ENCODE measurements around the gene IL32.
"Not testable (repeated sequence)": the region's sequence is repeated elsewhere in the genome, so short reads cannot be mapped to it uniquely, and the experiment has no call there.

Gene IL32

GRCh38 chr16:3070608-3071111 lies 5.2 kb downstream of the IL32 start:
- no peak for DNase-seq (ENCODE audit: low read depth, low spot score)

- DNase-seq (ENCODE audit: low read depth, low spot score), result no peak
These were observed 6.2 kb downstream of the IL32 start for GRCh38 chr16:3071655-3072054.

- not testable (repeated sequence) for DNase-seq (ENCODE audit: low read depth, low spot score)
These were observed 6.7 kb downstream of the IL32 start for GRCh38 chr16:3072148-3072547.

DNA sequence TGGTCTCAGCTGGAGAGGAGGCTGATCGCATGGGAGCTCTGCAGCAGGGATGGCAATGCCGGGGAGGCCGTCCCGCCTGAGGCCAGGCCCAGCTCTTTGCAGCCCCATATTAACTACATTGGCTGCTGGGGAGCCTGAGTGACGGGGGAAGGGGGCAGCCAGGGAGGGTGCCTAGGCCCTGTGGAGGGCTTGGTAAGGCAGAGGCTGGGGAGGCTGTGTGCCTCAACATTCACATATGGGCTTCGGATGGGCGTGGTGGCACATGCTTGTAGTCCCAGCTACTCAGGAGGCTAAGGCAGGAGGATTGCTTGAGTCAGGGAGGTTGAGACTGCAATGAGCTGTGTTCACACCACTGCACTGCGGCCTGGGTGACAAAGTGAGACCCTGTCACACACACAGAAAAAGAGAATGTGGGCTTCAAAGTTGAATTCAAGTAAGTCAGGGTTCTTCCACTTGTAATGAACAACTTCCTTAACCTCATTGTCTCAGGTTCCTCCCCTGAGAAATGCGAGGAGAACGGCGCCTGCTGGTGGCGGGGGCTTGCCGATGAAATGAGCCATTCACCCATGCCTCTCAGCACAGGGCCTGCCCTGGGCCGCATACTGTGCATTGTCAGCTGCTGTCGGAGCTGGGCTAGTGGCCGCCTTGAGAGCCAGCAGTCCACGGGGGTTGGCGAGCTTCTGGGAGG lies 7.3 kb downstream of the IL32 start:
- DNase-seq (ENCODE audit: low read depth, low spot score), result not testable (repeated sequence)

DNA sequence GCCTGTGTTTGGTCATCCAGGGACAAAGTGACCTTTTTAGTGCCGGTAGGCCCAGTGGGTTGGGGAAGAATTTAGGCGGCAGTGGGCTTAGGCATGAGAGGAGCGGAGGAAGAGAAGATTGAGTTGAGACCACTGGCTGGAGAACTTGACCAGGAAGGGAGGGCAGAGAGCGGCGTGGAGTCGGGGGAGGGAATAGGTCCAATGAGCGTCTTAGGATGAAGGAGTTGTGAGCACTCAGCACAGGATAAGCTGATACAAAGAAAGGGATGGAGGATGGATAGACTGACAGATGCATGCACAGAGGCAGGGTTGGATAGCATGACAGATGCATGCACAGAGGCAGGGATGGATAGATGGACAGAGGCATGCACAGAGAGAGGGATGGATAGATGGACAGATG lies 8.0 kb downstream of the IL32 start:
- no peak for DNase-seq (ENCODE audit: low read depth, low spot score)

- DNase-seq (ENCODE audit: low read depth, low spot score), result no peak
These were observed 9.6 kb downstream of the IL32 start for GRCh38 chr16:3074860-3075522.

DNA sequence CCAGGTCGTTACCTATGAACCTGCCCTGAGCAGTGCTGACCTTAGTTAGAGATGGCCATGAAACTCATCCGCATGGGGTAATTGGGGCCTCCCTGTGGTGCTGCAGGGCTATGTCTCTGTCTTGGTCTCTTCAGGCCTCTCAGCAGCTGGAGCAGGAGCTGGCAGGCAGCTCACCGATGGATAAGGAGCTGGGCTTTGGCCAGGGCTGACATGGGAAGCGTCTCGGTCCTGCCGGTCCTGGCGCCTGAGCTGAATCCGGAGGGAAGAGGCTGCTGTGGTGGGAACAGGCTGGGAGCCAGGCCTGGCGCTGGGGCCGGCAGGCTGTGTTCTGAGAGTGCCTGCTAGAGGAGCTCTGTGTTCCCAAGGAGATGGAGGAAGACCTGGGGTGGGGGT lies 10.1 kb downstream of the IL32 start:
- DNase-seq (ENCODE audit: low read depth, low spot score), result no peak

DNA sequence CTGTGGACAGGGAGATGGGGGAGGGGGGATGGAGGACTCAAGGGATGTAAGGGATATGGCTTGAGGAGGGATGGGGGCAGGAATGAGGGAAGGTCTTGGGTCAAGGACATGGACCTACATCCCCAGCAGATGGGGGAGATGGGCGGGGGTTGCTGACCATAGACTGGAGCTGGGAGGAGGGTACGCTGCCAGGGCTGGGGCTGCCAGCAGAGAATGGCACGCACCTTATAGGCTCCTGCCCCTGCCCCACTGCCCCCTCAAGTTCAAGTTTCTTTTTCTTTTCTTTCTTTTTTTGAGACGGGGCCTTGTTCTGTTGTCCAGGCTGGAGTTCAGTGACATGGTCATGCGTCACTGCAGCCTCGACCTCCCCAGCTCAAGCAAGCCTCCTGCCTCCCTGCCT lies 10.5 kb downstream of the IL32 start:
- not testable (repeated sequence) for DNase-seq (ENCODE audit: low read depth, low spot score)

- no peak for DNase-seq (ENCODE audit: low read depth, low spot score)
These were observed 11.1 kb downstream of the IL32 start for GRCh38 chr16:3076577-3076976.

DNA sequence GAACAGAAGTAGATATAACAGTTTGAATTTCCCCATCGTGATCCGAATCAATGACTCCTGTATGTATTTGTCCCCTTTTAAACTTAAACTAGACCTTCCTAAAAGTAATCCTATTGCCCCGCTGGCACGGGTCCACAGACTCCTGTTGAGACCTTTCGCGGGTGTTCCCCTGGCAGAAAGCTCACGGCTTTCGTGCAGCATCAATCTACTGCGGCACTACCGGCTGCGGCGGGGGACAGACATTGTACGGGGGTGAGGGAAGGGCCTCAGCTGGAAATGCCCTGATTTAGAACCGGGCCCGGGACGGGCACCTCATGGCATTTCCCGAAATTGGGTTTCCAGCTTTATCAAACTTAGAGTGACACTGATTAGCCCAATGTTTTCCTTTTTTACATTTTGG lies 14.6 kb downstream of the IL32 start:
- no peak for DNase-seq (ENCODE audit: low read depth, low spot score)

- DNase-seq (ENCODE audit: low read depth, low spot score), result not testable (repeated sequence)
These were observed 16.5 kb downstream of the IL32 start for GRCh38 chr16:3081957-3082356.

- not testable (repeated sequence) for DNase-seq (ENCODE audit: low read depth, low spot score)
These were observed 18.0 kb downstream of the IL32 start for GRCh38 chr16:3083408-3083807.

- no peak for DNase-seq (ENCODE audit: low read depth, low spot score)
These were observed 19.1 kb downstream of the IL32 start for GRCh38 chr16:3084491-3084890.

- DNase-seq (ENCODE audit: low read depth, low spot score), result no peak
These were observed 19.7 kb downstream of the IL32 start for GRCh38 chr16:3084969-3085670.

GRCh38 chr16:3085868-3086595 lies 20.6 kb downstream of the IL32 start:
- DNase-seq (ENCODE audit: low read depth, low spot score), result no peak

- DNase-seq (ENCODE audit: low read depth, low spot score), result no peak
These were observed 21.3 kb downstream of the IL32 start for GRCh38 chr16:3086596-3087242.

GRCh38 chr16:3087243-3088235 lies 22.1 kb downstream of the IL32 start:
- no peak for DNase-seq (ENCODE audit: low read depth, low spot score)

DNA sequence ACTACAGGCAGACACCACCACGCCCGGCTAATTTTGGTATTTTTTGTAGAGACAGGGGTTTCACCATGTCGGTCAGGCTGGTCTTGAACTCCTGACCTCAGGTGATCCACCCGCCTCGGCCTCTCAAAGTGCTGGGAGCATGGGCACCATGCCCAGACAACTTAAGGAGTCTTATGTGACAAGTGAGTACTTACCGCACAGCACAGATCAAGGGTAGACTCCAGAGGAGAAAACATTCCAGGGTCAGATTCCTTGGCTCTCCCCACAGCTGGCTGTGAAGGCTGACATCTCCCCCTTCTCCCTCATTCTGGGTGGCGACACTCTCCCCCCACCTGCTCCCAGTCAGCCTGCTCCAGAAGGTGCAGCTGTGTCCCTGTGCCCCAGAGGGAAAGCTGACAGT lies 23.0 kb downstream of the IL32 start:
- no peak for DNase-seq (ENCODE audit: low read depth, low spot score)

DNA sequence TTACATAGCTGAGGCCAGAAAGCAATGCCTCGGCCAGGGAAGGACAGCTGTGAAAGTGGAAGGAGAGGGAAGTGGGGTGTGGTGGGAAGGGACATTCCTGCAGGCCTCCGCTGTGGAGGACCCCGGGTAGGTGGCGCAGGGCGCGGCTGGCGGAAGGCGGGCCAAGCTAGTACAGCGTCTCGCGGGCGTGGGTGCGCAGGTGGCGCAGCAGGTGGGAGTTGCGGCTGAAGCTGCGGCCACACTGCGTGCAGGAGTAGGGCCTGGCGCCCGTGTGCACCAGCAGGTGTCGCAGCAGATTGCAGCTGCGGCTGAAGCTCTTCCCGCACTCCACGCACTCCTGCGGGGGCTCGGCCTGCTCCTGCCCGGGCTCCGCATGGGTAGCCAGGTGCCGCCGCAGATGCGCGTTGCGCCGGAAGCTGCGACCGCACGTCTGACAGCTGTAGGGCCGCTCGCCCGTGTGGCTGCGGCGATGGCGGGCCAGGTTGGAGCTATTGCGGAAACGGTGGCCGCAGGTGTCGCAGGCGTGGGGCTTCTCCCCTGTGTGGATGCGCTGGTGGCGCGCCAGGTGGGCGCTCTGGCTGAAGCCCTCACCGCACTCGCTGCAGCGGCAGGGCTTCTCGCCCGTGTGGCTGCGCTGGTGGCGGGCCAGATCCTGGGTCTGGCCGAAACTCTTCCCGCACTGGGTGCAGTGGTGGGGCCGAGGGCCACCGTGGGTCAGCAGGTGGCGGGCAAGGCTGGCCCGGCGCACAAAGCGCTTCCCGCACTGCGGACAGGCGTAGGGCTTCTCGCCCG lies 23.7 kb downstream of the IL32 start:
- DNase-seq (ENCODE audit: low read depth, low spot score), result no peak
